SK-N-SH treated with all-trans-retinoic acid at 6 μM for 48 hours (cell line): ENCODE data around the gene ADAMTS2.

Source experiments
- GLIS3 ChIP-seq: fragments of 250-450 bp; sonication (Bioruptor Pico); IDR thresholded peaks from 2 replicates; pipeline ENCODE4 v1.5.0; 2020; ENCODE audit warnings: mild to moderate bottlenecking, moderate library complexity
- OSR1 ChIP-seq: fragments of 250-450 bp; sonication (Bioruptor Pico); IDR thresholded peaks from 2 replicates; pipeline ENCODE4 v1.8.0; 2022; ENCODE audit warnings: moderate library complexity, mild to moderate bottlenecking, inconsistent platforms
- PATZ1 ChIP-seq: fragments of 250-450 bp; sonication (Bioruptor Pico); IDR thresholded peaks from 2 replicates; pipeline ENCODE4 v1.8.0; 2020; ENCODE audit warnings: mild to moderate bottlenecking, moderate library complexity, borderline replicate concordance
- POU6F1 ChIP-seq: fragments of 250-450 bp; sonication (Bioruptor Pico); IDR thresholded peaks from 2 replicates; pipeline ENCODE4 v1.8.0; 2021; ENCODE audit warnings: low read depth, mild to moderate bottlenecking, moderate library complexity, borderline replicate concordance

GRCh38 chr5:179275941-179276837 lies 69.1 kb downstream of the ADAMTS2 start:
- TF ChIP-seq POU6F1 (CRISPR knock-in tag) = no peak
- TF ChIP-seq GLIS3 (CRISPR knock-in tag) = no peak
- TF ChIP-seq PATZ1 = no peak
- no peak for TF ChIP-seq OSR1 (CRISPR knock-in tag)
